ENCODE measurements around the gene BBIP1.

DNA sequence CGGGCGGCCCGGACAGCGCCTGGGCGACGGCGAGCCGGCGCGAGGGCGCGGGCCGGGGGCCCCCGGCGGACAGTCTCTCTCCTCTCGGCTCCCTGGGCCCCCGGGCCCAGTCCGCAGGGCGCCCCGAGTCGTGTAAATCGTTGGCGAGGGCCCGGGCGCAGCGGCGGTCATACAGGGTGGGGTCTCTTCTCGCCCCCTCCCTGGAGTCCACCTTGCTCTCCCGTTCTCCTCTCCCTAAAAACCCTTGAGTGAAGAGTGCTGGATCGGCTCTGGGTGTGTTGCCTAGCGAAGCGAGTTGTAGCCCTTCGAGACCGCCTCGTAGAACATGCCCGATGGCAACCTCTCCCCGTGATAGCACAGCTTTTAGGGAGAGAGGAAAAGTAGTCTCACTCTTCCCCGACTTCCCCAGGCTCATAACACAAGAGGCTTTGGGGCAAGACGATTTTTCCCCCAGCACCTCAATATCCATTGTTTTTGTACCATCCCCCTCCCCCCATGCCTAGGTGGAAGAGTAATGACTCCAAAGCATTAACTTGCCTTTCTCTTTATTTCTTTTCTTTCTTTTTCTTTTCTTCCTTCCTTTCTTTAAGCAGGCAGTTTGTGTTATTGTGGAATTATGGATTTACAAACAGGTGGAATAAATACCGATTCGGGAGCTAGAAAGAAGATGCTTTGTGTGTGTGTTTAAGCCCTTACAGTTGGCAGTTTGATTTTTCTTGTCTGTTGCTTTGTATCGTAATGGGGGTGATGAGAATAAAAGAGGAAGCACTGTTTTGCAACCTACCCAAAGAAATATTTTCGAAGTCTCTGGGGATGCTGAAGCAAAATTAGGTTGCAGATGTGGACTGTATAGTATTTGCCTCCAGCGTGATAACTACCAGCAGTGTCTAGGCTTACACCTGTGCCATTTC is 1.2 kb upstream of the BBIP1 start:
- TF ChIP-seq, protein P1, sequence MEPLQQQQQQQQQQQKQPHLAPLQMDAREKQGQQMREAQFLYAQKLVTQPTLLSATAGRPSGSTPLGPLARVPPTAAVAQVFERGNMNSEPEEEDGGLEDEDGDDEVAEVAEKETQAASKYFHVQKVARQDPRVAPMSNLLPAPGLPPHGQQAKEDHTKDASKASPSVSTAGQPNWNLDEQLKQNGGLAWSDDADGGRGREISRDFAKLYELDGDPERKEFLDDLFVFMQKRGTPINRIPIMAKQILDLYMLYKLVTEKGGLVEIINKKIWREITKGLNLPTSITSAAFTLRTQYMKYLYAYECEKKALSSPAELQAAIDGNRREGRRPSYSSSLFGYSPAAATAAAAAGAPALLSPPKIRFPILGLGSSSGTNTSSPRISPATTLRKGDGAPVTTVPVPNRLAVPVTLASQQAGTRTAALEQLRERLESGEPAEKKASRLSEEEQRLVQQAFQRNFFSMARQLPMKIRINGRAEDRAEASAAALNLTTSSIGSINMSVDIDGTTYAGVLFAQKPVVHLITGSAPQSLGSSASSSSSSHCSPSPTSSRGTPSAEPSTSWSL (CRISPR knock-in tag; IDR thresholded peaks at IDR 0.05; ENCODE audit: borderline replicate concordance) = no peak
- TF ChIP-seq KAT8 (IDR thresholded peaks at IDR 0.05; ENCODE audit: low read depth) (no peak), TAF7 (tag; IDR thresholded peaks at IDR 0.05) (no peak), XRCC5 (IDR thresholded peaks at IDR 0.05; ENCODE audit: low read depth, low read length) (no peak), ZEB2 (IDR thresholded peaks at IDR 0.05) (no peak), ELF1 (tag; IDR thresholded peaks at IDR 0.05) (no peak), KLF16 (IDR thresholded peaks at IDR 0.05) (no peak)
- TF ChIP-seq, protein P2, sequence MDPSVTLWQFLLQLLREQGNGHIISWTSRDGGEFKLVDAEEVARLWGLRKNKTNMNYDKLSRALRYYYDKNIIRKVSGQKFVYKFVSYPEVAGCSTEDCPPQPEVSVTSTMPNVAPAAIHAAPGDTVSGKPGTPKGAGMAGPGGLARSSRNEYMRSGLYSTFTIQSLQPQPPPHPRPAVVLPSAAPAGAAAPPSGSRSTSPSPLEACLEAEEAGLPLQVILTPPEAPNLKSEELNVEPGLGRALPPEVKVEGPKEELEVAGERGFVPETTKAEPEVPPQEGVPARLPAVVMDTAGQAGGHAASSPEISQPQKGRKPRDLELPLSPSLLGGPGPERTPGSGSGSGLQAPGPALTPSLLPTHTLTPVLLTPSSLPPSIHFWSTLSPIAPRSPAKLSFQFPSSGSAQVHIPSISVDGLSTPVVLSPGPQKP (CRISPR knock-in tag; IDR thresholded peaks at IDR 0.05) = no peak
- TF ChIP-seq, protein P3, sequence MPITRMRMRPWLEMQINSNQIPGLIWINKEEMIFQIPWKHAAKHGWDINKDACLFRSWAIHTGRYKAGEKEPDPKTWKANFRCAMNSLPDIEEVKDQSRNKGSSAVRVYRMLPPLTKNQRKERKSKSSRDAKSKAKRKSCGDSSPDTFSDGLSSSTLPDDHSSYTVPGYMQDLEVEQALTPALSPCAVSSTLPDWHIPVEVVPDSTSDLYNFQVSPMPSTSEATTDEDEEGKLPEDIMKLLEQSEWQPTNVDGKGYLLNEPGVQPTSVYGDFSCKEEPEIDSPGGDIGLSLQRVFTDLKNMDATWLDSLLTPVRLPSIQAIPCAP (CRISPR knock-in tag; IDR thresholded peaks at IDR 0.05; ENCODE audit: borderline replicate concordance) = no peak

Measured in K562 (cell line).